GM23248 (cell line): ENCODE measurements around the gene CTNNAL1. TPM values are rescaled to one million over a fixed set of nuclear protein-coding genes. Genes with fewer than 3 reads are reported as not detected.

Experiments
- DNase-seq: peaks from one replicate; pipeline ENCODE4 v3.0.0-alpha.2; 2015
- H2AFZ ChIP-seq: fragments of 200-600 bp; sonication (generic); 2 replicates; pipeline ENCODE4 v1.6.1; 2016; ENCODE audit warnings: antibody characterized with exemption
- H3F3A ChIP-seq: fragments of 200-600 bp; sonication (generic); 2 replicates; pipeline ENCODE4 v1.6.1; 2016; ENCODE audit warnings: mild to moderate bottlenecking, antibody characterized with exemption, mixed run types; ENCODE audit not compliant: insufficient read depth
- H3K27ac ChIP-seq: fragments of 200-600 bp; sonication (generic); 2 replicates; pipeline ENCODE4 v1.5.1; 2016; ENCODE audit warnings: mild to moderate bottlenecking
- H3K27me3 ChIP-seq: fragments of 200-600 bp; sonication (generic); replicated peaks from 2 replicates; pipeline ENCODE4 v1.6.1; 2016; ENCODE audit warnings: mild to moderate bottlenecking; ENCODE audit not compliant: insufficient read depth
- H3K36me3 ChIP-seq: fragments of 200-600 bp; sonication (generic); 2 replicates; pipeline ENCODE4 v1.6.1; 2016; ENCODE audit warnings: low read depth, mild to moderate bottlenecking
- H3K4me1 ChIP-seq: fragments of 200-600 bp; sonication (generic); 2 replicates; pipeline ENCODE4 v1.6.1; 2016; ENCODE audit warnings: mild to moderate bottlenecking; ENCODE audit not compliant: insufficient read depth
- H3K4me2 ChIP-seq: fragments of 200-600 bp; sonication (generic); one replicate; pipeline ENCODE4 v1.6.1; 2016; ENCODE audit warnings: mild to moderate bottlenecking; ENCODE audit not compliant: unreplicated experiment
- H3K4me3 ChIP-seq: fragments of 200-600 bp; sonication (generic); 2 replicates; pipeline ENCODE4 v1.5.1; 2016; ENCODE audit warnings: mild to moderate bottlenecking
- H3K79me2 ChIP-seq: fragments of 200-600 bp; sonication (generic); 2 replicates; pipeline ENCODE4 v1.6.1; 2016; ENCODE audit warnings: mild to moderate bottlenecking; ENCODE audit not compliant: insufficient read depth
- H3K9ac ChIP-seq: fragments of 200-600 bp; sonication (generic); 2 replicates; pipeline ENCODE4 v1.6.1; 2016; ENCODE audit warnings: mild to moderate bottlenecking
- H3K9me2 ChIP-seq: fragments of 200-600 bp; sonication (generic); 2 replicates; pipeline ENCODE4 v1.6.1; 2016; ENCODE audit warnings: mixed run types, mild to moderate bottlenecking, moderate library complexity; ENCODE audit not compliant: insufficient read depth
- H3K9me3 ChIP-seq: fragments of 200-600 bp; sonication (generic); one replicate; pipeline ENCODE4 v1.6.1; 2017; ENCODE audit warnings: low read depth
- H4K20me1 ChIP-seq: fragments of 200-600 bp; sonication (generic); 2 replicates; pipeline ENCODE4 v1.6.0; 2016; ENCODE audit not compliant: insufficient read depth
- EZH2 ChIP-seq: fragments of 200-600 bp; sonication (generic); IDR thresholded peaks from 2 replicates; pipeline ENCODE4 v1.6.1; 2018; ENCODE audit warnings: antibody characterized with exemption, mild to moderate bottlenecking; ENCODE audit not compliant: insufficient read depth, poor library complexity, severe bottlenecking
- EZH2phosphoT487 ChIP-seq: fragments of 200-600 bp; sonication (generic); IDR thresholded peaks from 2 replicates; pipeline ENCODE4 v1.6.1; 2018; ENCODE audit warnings: antibody characterized with exemption, moderate library complexity, mild to moderate bottlenecking, low read depth; ENCODE audit not compliant: insufficient read depth
- WGBS, 2 experiments: methylation state at CpG; one replicate each; pipeline ENCODE4 v1.1.6; 2015 to 2017; ENCODE audit warnings: low lambda C conversion rate in 2 of 2, low coverage in 1 of 2; ENCODE audit errors: missing lambda C conversion rate in 2 of 2; 5-methylcytosine and 5-hydroxymethylcytosine counted together
- in situ Hi-C: fragments of 300-500 bp; cut with MboI; formaldehyde crosslinking; loops from 2 replicates; pipeline ENCODE4 v1.15.0; 2020
- polyA plus RNA-seq: library from polyadenylated mRNA; unstranded; fragments of >200 nt; fragmentation: Nextera tagmentation; extraction: Ambion mirVana; gene quantifications from 2 replicates; pipeline ENCODE4 v1.2.1, GENCODE V29; 2016
- total RNA-seq: library from RNA; depleted of rRNA; stranded (reverse); fragments of >200 nt; shearing (Covaris generic); gene quantifications from 2 replicates; pipeline ENCODE4 v1.2.3, GENCODE V29; 2014

Gene CTNNAL1
- total and polyA plus RNA-seq, 2 experiments from 2014 or later, result 97.9 to 119 TPM

GRCh38 chr9:108983885-108984284 lies 29.4 kb downstream of the CTNNAL1 start:
- Histone ChIP-seq H3K4me2 (no peak overlapping the region), H2AFZ (no peak overlapping the region), H3K4me3 (no peak overlapping the region), H4K20me1 (no peaks in the 10 kb centered on the region), H3K79me2 (no peaks in the 10 kb centered on the region), H3K4me1 (no peaks in the 10 kb centered on the region), H3K27me3 (no peaks in the 10 kb centered on the region), H3K9me3 (no peaks in the 10 kb centered on the region), H3F3A (no peaks in the 10 kb centered on the region), H3K9ac (no peak overlapping the region), H3K36me3 (peaks cover 30% of the 10 kb centered on the region), H3K9me2 (no peaks in the 10 kb centered on the region), H3K27ac (no peak overlapping the region)
- no peak for DNase-seq
- TF ChIP-seq EZH2phosphoT487 (no peak), EZH2 (no peak)
- in situ Hi-C loops, result no loop called here

GRCh38 chr9:108980893-108981292 lies 32.4 kb downstream of the CTNNAL1 start:
- no peaks in the 10 kb centered on the region for H3K27me3 ChIP-seq
- no peaks in the 10 kb centered on the region for H3K79me2 ChIP-seq
- in situ Hi-C loops, result no loop called here
- H4K20me1 ChIP-seq, result no peaks in the 10 kb centered on the region
- no peak for TF ChIP-seq EZH2phosphoT487
- no peak for TF ChIP-seq EZH2
- DNase-seq, result no peak
- peaks cover 44% of the 10 kb centered on the region for H3K36me3 ChIP-seq
- H3K9ac ChIP-seq, result no peak overlapping the region
- WGBS, 2 experiments, result 89 to 100% methylated on average over 2 of the region's 2 CpGs
- H3K4me1 ChIP-seq, result no peaks in the 10 kb centered on the region
- no peaks in the 10 kb centered on the region for H3K9me3 ChIP-seq
- no peaks in the 10 kb centered on the region for H3F3A ChIP-seq
- H3K4me2 ChIP-seq, result no peak overlapping the region
- H2AFZ ChIP-seq, result no peak overlapping the region
- no peaks in the 10 kb centered on the region for H3K9me2 ChIP-seq
- H3K4me3 ChIP-seq, result no peak overlapping the region
- H3K27ac ChIP-seq, result no peak overlapping the region

GRCh38 chr9:108978205-108978604 lies 35.1 kb downstream of the CTNNAL1 start:
- H3K36me3 ChIP-seq, result peaks cover 32% of the 10 kb centered on the region
- no peaks in the 10 kb centered on the region for H3K9me2 ChIP-seq
- no peaks in the 10 kb centered on the region for H3K79me2 ChIP-seq
- no peak overlapping the region for H3K27ac ChIP-seq
- no peaks in the 10 kb centered on the region for H3K9me3 ChIP-seq
- no peaks in the 10 kb centered on the region for H3K4me1 ChIP-seq
- WGBS, 2 experiments, result 13 to 32% methylated on average over 1 of the region's 1 CpG
- H3K4me3 ChIP-seq, result no peak overlapping the region
- H3K9ac ChIP-seq, result no peak overlapping the region
- in situ Hi-C loops, result no loop called here
- TF ChIP-seq EZH2phosphoT487 (no peak), EZH2 (no peak)
- DNase-seq, result no peak
- no peaks in the 10 kb centered on the region for H3F3A ChIP-seq
- H3K27me3 ChIP-seq, result no peaks in the 10 kb centered on the region
- H3K4me2 ChIP-seq, result no peak overlapping the region
- no peak overlapping the region for H2AFZ ChIP-seq
- no peaks in the 10 kb centered on the region for H4K20me1 ChIP-seq

- H3F3A ChIP-seq, result no peaks in the 10 kb centered on the region
- H3K27ac ChIP-seq, result no peak overlapping the region
- no peaks in the 10 kb centered on the region for H3K9me2 ChIP-seq
- H3K9ac ChIP-seq, result no peak overlapping the region
- peaks cover 43% of the 10 kb centered on the region for H3K36me3 ChIP-seq
- in situ Hi-C loops, result no loop called here
- TF ChIP-seq EZH2, result no peak
- no peak for TF ChIP-seq EZH2phosphoT487
- no peak overlapping the region for H3K4me3 ChIP-seq
- DNase-seq, result no peak
- no peaks in the 10 kb centered on the region for H3K79me2 ChIP-seq
- no peak overlapping the region for H3K4me2 ChIP-seq
- H2AFZ ChIP-seq, result no peak overlapping the region
- H3K27me3 ChIP-seq, result no peaks in the 10 kb centered on the region
- no peaks in the 10 kb centered on the region for H3K4me1 ChIP-seq
- WGBS, 2 experiments, result 87% methylated on average over 5 of the region's 5 CpGs
- no peaks in the 10 kb centered on the region for H3K9me3 ChIP-seq
- H4K20me1 ChIP-seq, result no peaks in the 10 kb centered on the region
Observed at GRCh38 chr9:108973895-108974294, 39.4 kb downstream of the CTNNAL1 start.

- Histone ChIP-seq H3K27me3 (no peaks in the 10 kb centered on the region), H3K9me3 (no peaks in the 10 kb centered on the region), H3K27ac (no peak overlapping the region), H3F3A (no peaks in the 10 kb centered on the region), H2AFZ (no peak overlapping the region), H3K9me2 (no peaks in the 10 kb centered on the region), H3K36me3 (peaks cover 40% of the 10 kb centered on the region), H4K20me1 (no peaks in the 10 kb centered on the region), H3K4me1 (no peaks in the 10 kb centered on the region), H3K4me3 (no peak overlapping the region), H3K4me2 (no peak overlapping the region), H3K79me2 (no peaks in the 10 kb centered on the region), H3K9ac (no peak overlapping the region)
- 21 to 30% methylated on average over 2 of the region's 2 CpGs for WGBS, 2 experiments
- TF ChIP-seq EZH2phosphoT487, result no peak
- no peak for TF ChIP-seq EZH2
- in situ Hi-C loops, result no loop called here
- DNase-seq, result peak; percentile 30
Observed at GRCh38 chr9:108972626-108973209, 40.6 kb downstream of the CTNNAL1 start.
